Suprapubic skin (tissue), 4 donors: ENCODE results near the gene WDR5.

Experiments
- EP300 ChIP-seq: sonication (generic); formaldehyde crosslinking; IDR thresholded peaks from one replicate; pipeline ENCODE4 v1.6.1; 2017; ENCODE audit warnings: antibody characterized with exemption
- POLR2A ChIP-seq, 2 donors: fragments of 450-650 bp; IDR thresholded peaks; one replicate each; pipeline ENCODE4 v1.6.1; 2017; ENCODE audit warnings: antibody characterized with exemption in 2 of 2, mild to moderate bottlenecking in 2 of 2, moderate library complexity in 2 of 2
- POLR2AphosphoS5 ChIP-seq, 3 donors: sonication (generic); formaldehyde crosslinking; IDR thresholded peaks; one replicate each; pipeline ENCODE4 v1.6.1; 2017; ENCODE audit warnings: antibody characterized with exemption in 3 of 3
- TF ChIP-seq, protein P1 (sequence below), 2 donors: fragments of 200-600 bp in 1 of 2; fragments of 450-650 bp in 1 of 2; sonication (generic) in 1 of 2; IDR thresholded peaks; one replicate each; pipeline ENCODE4 v1.5.1; 2016 to 2019; ENCODE audit warnings: antibody characterized with exemption in 2 of 2, mild to moderate bottlenecking in 1 of 2, moderate library complexity in 1 of 2

DNA sequence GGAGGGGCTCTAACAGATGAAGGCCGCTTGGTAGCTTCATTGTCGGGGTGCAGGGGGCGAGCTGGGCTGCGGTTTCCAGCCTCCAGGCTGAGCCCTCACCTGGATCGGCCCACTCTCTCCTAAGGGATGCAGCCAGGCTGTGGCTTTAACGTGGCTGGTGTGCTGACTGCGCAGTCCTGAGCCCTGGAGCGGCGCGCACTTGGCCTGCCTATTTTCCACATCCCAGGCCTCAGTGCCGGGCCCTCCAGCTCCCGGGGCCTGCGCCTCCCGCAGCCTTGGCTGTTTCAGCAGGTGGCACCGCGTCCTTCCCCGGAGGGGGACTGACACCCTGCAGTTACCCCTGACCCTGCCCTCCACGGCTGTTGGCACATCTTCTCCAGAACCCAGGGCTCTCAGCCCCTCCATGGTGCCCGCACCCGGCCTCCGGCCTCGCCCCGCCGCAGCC is 27.1 kb downstream of the WDR5 start:
- TF ChIP-seq POLR2A (IDR thresholded peaks at IDR 0.05) (no peak), POLR2AphosphoS5 (IDR thresholded peaks at IDR 0.05) (no peak), EP300 (no peak)
- TF ChIP-seq, protein P1, sequence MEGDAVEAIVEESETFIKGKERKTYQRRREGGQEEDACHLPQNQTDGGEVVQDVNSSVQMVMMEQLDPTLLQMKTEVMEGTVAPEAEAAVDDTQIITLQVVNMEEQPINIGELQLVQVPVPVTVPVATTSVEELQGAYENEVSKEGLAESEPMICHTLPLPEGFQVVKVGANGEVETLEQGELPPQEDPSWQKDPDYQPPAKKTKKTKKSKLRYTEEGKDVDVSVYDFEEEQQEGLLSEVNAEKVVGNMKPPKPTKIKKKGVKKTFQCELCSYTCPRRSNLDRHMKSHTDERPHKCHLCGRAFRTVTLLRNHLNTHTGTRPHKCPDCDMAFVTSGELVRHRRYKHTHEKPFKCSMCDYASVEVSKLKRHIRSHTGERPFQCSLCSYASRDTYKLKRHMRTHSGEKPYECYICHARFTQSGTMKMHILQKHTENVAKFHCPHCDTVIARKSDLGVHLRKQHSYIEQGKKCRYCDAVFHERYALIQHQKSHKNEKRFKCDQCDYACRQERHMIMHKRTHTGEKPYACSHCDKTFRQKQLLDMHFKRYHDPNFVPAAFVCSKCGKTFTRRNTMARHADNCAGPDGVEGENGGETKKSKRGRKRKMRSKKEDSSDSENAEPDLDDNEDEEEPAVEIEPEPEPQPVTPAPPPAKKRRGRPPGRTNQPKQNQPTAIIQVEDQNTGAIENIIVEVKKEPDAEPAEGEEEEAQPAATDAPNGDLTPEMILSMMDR (IDR thresholded peaks at IDR 0.05): no peak
